H1 (cell line): ENCODE measurements around the gene PA2G4. TPM values are rescaled to one million over a fixed set of nuclear protein-coding genes. Genes with fewer than 3 reads are reported as not detected.
A peak's percentile ranks its signal among the peaks of the same experiment; 100 is the strongest.

Experiments
- CTCF ChIP-seq, 3 experiments: IDR thresholded peaks; 1 replicate in 2 of 3; 2 replicates in 1 of 3; pipeline versions ENCODE4 v1.5.1 to v1.6.1; 2011; ENCODE audit warnings: low read length in 3 of 3, mild to moderate bottlenecking in 3 of 3, inconsistent platforms in 2 of 3, low read depth in 1 of 3, moderate library complexity in 1 of 3; ENCODE audit not compliant: insufficient read depth in 1 of 3; ENCODE audit errors: control extremely low read depth in 1 of 3
- RAD21 ChIP-seq, 2 experiments: IDR thresholded peaks in 1 of 2; conservative IDR thresholded peaks in 1 of 2; 2 replicates each; pipeline ENCODE4 v1.6.1; 2011; ENCODE audit warnings: low read depth in 2 of 2, low read length in 2 of 2, improper control_type of control experiment in 1 of 2, inconsistent platforms in 1 of 2, mild to moderate bottlenecking in 1 of 2, moderate library complexity in 1 of 2
- SIN3A ChIP-seq, 2 experiments: IDR thresholded peaks in 1 of 2; conservative IDR thresholded peaks in 1 of 2; 2 replicates each; pipeline ENCODE4 v1.6.1; 2011 to 2012; ENCODE audit warnings: low read length in 2 of 2, improper control_type of control experiment in 1 of 2, low read depth in 1 of 2, mild to moderate bottlenecking in 1 of 2
- USF2 ChIP-seq: IDR thresholded peaks from 2 replicates; pipeline ENCODE4 v1.6.1; 2011; ENCODE audit warnings: low read length, improper control_type of control experiment
- polyA plus RNA-seq, 7 experiments: library from polyadenylated mRNA; depleted of rRNA in 3 of 7; stranded (reverse) in 5 of 7; unstranded in 2 of 7; fragments of >200 nt in 5 of 7; fragments of 200-250 nt in 2 of 7; gene quantifications; 1 replicate in 5 of 7; 2 replicates in 1 of 7; 4 replicates in 1 of 7; pipeline versions ENCODE4 v1.2.1 to v1.2.3, GENCODE V29; 2011 to 2013; ENCODE audit warnings: missing spikeins in 2 of 7, mixed read lengths in 2 of 7
- total RNA-seq: library from RNA; stranded (reverse); fragmentation: NEBNext Ultra II Directional; extraction: Animal tissue kit (Norgen Biotek cat#: 25700); gene quantifications from 2 replicates; pipeline ENCODE4 v1.2.1, GENCODE V29; 2021

The PA2G4 gene
- total and polyA plus RNA-seq, 2 of the 8 experiments (the other 6 are each of a cell fraction or from before 2014, with no cell fraction given), result 159 to 242 TPM

- TF ChIP-seq CTCF (IDR thresholded peaks at IDR 0.05; ENCODE audit: control extremely low read depth in 1 of 3, insufficient read depth in 1 of 3, low read depth in 1 of 3, low read length in 3 of 3) (peak; percentile 56 to 80 (median 79)), USF2 (peak; percentile 70), SIN3A (conservative IDR thresholded peaks at IDR 0.05 in 1 of 2, IDR thresholded peaks at IDR 0.05 in 1 of 2; ENCODE audit: low read depth in 1 of 2, low read length in 2 of 2) (peak; percentile 89 to 93), RAD21 (IDR thresholded peaks at IDR 0.05 in 1 of 2, conservative IDR thresholded peaks at IDR 0.05 in 1 of 2; ENCODE audit: low read depth in 2 of 2, low read length in 2 of 2) (peak; percentile 79 to 87)
- TF ChIP-seq, all 59 proteins: peak for 7
Observed at GRCh38 chr12:56119361-56119796, 15.0 kb downstream of the PA2G4 start (continued).
